PFSK-1 (cell line): ENCODE data around the gene NEURL2.

Source experiments
- FOXP2 ChIP-seq: optimal IDR thresholded peaks from 2 replicates; pipeline ENCODE3; 2011; ENCODE audit warnings: borderline replicate concordance, control low read depth, inconsistent platforms; ENCODE audit not compliant: insufficient read depth; ENCODE audit errors: extremely low read length, extremely low read depth
- POLR2AphosphoS5 ChIP-seq: IDR thresholded peaks from 2 replicates; pipeline ENCODE4 v1.6.1; 2012; ENCODE audit warnings: low read depth, mild to moderate bottlenecking, control low read depth, low read length, moderate library complexity
- SIN3A ChIP-seq: IDR thresholded peaks from 2 replicates; pipeline ENCODE4 v1.6.1; 2012; ENCODE audit warnings: mild to moderate bottlenecking, low read length, moderate library complexity, borderline replicate concordance; ENCODE audit not compliant: insufficient read depth
- TAF1 ChIP-seq: IDR thresholded peaks from 2 replicates; pipeline ENCODE4 v1.6.1; 2012; ENCODE audit warnings: low read length, control low read depth, borderline replicate concordance; ENCODE audit not compliant: insufficient read depth
- TF ChIP-seq, protein P1 (sequence below), 2 experiments: IDR thresholded peaks; 2 replicates each; pipeline versions ENCODE4 v1.6.1 to v1.8.0; 2011 to 2012; ENCODE audit warnings: low read depth in 2 of 2, low read length in 2 of 2, control low read depth in 1 of 2, inconsistent platforms in 1 of 2, mild to moderate bottlenecking in 1 of 2, moderate library complexity in 1 of 2; ENCODE audit not compliant: insufficient read depth in 1 of 2

The NEURL2 gene

GRCh38 chr20:45887346-45887715 is 3.7 kb downstream of the NEURL2 start, which contains the start of gene SPATA25:
Gene SPATA25 (minus strand): TSS chr20:45887622. CDS start chr20:45887590, 32 bp downstream.
- TF ChIP-seq FOXP2: no peak
- TF ChIP-seq, protein P1, sequence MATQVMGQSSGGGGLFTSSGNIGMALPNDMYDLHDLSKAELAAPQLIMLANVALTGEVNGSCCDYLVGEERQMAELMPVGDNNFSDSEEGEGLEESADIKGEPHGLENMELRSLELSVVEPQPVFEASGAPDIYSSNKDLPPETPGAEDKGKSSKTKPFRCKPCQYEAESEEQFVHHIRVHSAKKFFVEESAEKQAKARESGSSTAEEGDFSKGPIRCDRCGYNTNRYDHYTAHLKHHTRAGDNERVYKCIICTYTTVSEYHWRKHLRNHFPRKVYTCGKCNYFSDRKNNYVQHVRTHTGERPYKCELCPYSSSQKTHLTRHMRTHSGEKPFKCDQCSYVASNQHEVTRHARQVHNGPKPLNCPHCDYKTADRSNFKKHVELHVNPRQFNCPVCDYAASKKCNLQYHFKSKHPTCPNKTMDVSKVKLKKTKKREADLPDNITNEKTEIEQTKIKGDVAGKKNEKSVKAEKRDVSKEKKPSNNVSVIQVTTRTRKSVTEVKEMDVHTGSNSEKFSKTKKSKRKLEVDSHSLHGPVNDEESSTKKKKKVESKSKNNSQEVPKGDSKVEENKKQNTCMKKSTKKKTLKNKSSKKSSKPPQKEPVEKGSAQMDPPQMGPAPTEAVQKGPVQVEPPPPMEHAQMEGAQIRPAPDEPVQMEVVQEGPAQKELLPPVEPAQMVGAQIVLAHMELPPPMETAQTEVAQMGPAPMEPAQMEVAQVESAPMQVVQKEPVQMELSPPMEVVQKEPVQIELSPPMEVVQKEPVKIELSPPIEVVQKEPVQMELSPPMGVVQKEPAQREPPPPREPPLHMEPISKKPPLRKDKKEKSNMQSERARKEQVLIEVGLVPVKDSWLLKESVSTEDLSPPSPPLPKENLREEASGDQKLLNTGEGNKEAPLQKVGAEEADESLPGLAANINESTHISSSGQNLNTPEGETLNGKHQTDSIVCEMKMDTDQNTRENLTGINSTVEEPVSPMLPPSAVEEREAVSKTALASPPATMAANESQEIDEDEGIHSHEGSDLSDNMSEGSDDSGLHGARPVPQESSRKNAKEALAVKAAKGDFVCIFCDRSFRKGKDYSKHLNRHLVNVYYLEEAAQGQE (IDR thresholded peaks at IDR 0.05; ENCODE audit: insufficient read depth in 1 of 2, low read depth in 2 of 2, low read length in 2 of 2): no peak
- TF ChIP-seq POLR2AphosphoS5: no peak
- TF ChIP-seq TAF1: no peak
- TF ChIP-seq SIN3A: no peak

DNA sequence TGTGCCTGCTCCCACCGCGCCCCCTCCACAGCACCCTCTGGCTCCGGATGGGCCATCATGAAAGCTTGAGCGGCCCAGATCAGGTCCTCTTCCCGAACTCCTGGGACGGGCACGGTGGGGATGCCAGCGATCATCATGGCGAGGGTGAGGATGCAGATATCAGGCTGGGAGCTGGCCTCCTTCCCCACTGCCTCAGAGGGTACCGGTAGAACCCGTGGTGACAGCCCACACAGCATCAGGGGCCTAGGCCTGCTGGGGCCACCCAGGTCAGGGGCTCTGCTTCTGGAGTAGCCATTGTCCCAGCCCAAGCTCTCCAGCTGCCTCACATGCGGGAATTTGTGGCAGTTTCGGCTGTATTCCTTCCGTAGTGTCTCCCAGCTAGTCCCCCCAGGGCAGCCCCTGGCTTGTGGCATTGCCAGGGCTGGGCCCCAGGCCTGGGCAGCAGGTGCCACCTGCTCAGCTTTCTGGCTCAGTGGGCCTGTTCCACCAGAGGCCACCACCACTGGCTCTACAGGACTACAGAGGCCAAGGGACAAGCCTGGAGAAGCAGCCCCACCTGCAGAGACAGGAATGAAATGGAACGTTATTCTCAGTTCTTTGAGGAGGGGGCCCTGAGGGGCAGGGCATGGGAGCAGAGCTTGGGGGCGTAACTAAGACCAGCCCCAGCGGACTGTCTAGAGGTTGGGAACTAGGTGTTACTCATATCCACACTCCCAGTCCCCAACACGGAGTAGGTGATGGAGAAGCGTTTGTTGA is 4.2 kb downstream of the NEURL2 start:
- TF ChIP-seq POLR2AphosphoS5: 0 out of 2 replicates have a peak, but pooled peaks have one; percentile 19
- TF ChIP-seq, protein P1 (IDR thresholded peaks at IDR 0.05; ENCODE audit: insufficient read depth in 1 of 2, low read depth in 2 of 2, low read length in 2 of 2): no peak

DNA sequence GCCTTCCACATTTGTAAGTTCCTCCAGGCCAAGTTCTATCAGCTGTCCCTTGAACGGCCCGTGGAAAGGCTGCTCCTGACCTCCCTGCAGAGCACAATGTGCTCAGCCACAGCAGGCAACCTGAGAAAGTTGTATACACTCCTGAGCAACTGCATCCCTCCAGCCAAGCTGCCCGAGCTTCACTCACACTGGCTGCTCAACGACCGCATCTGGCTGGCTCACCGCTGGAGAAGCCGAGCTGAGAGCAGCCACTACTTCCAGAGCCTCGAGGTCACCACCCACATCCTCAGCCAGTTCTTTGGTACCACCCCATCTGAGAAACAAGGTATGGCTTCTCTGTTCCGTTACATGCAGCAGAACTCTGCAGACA is 7.9 kb downstream of the NEURL2 start:
- TF ChIP-seq FOXP2 (no peak), TAF1 (no peak), POLR2AphosphoS5 (no peak), SIN3A (no peak)
- TF ChIP-seq, protein P1 (IDR thresholded peaks at IDR 0.05; ENCODE audit: insufficient read depth in 1 of 2, low read depth in 2 of 2, low read length in 2 of 2): no peak

DNA sequence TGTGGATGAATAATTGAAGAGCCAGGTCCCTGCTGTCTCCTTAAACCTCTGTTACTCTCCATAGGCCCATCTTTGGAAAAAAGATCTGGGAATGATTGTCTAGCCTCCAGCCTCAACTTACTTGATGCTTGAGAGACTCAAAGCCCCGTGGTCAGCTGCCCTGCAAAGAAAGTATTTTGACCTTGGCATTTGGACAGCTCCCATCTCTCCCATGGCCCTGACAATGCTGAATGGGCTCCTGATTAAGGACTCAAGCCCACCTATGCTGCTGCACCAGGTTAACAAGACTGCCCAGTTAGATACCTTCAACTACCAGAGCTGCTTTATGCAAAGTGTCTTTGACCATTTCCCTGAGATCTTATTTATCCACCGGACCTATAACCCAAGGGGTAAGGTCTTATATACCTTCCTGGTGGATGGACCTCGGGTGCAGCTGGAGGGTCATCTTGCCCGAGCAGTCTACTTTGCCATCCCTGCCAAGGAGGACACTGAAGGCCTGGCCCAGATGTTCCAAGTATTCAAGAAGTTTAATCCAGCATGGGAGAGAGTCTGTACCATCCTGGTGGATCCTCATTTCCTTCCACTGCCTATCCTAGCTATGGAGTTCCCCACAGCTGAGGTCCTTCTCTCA is 8.4 kb downstream of the NEURL2 start:
- TF ChIP-seq, protein P1 (IDR thresholded peaks at IDR 0.05; ENCODE audit: insufficient read depth in 1 of 2, low read depth in 2 of 2, low read length in 2 of 2): peak in 1 of 2 experiments; percentile 61; a peak in 1 of 4 replicates
- TF ChIP-seq POLR2AphosphoS5: no peak
